IPS DF 6.9 (cell line): ENCODE results near the gene GDF15.
A peak's percentile ranks its signal among the peaks of the same experiment; 100 is the strongest.

Source experiments
- DNase-seq: peaks from one replicate; pipeline ENCODE4 v3.0.0-alpha.2; 2013; ENCODE audit warnings: low read depth, low spot score
- H3K27ac ChIP-seq: one replicate; pipeline ENCODE4 v1.5.1; 2013; ENCODE audit warnings: low read length, control low read depth
- H3K27me3 ChIP-seq: 2 replicates; pipeline ENCODE4 v1.6.1; 2013; ENCODE audit warnings: mild to moderate bottlenecking, low read length; ENCODE audit not compliant: control insufficient read depth, insufficient read depth
- H3K36me3 ChIP-seq: 2 replicates; pipeline ENCODE4 v1.6.1; 2013; ENCODE audit warnings: low read length; ENCODE audit not compliant: control insufficient read depth, insufficient read depth
- H3K4me1 ChIP-seq: 2 replicates; pipeline ENCODE4 v1.6.1; 2013; ENCODE audit warnings: low read length; ENCODE audit not compliant: control insufficient read depth, insufficient read depth
- H3K4me3 ChIP-seq: 2 replicates; pipeline ENCODE4 v1.5.1; 2013; ENCODE audit warnings: mild to moderate bottlenecking, low read length
- H3K9me3 ChIP-seq: 2 replicates; pipeline ENCODE4 v1.6.1; 2013; ENCODE audit warnings: low read length, inconsistent platforms; ENCODE audit not compliant: control insufficient read depth, insufficient read depth
- WGBS: extraction: QIAGEN DNeasy Blood & Tissue Kit; methylation state at CpG from one replicate; pipeline ENCODE4 v1.1.7; 2013; ENCODE audit warnings: mixed read lengths, missing lambda C conversion rate; ENCODE audit not compliant: insufficient read length, insufficient coverage; 5-methylcytosine and 5-hydroxymethylcytosine counted together

GDF15 gene

GRCh38 chr19:18418483-18419194 lies 32.7 kb downstream of the GDF15 start:
- peaks cover 2% of the 10 kb centered on the region; the same call in 1 of the 2 replicates for H3K27me3 ChIP-seq
- H3K4me3 ChIP-seq = peak overlapping the region; percentile 59; the same call in 1 of the 2 replicates
- peaks cover 10% of the 10 kb centered on the region for H3K4me1 ChIP-seq
- H3K9me3 ChIP-seq = no peaks in the 10 kb centered on the region
- no CpG with 5 or more reads among the region's 39 CpGs for WGBS
- H3K27ac ChIP-seq = no peak overlapping the region
- no peaks in the 10 kb centered on the region for H3K36me3 ChIP-seq
- no peak for DNase-seq

- peak within 1 kb of the TSS; percentile 59; the same call in 1 of the 2 replicates for H3K4me3 ChIP-seq
- no peaks in the 10 kb centered on the region for H3K9me3 ChIP-seq
- H3K4me1 ChIP-seq = peaks cover 10% of the 10 kb centered on the region
- peaks cover 2% of the 10 kb centered on the region; the same call in 1 of the 2 replicates for H3K27me3 ChIP-seq
- no peak for DNase-seq
- H3K27ac ChIP-seq = no peak within 1 kb of the TSS
- no CpG with 5 or more reads among the region's 80 CpGs for WGBS
- H3K36me3 ChIP-seq = no peaks in the 10 kb centered on the region
Measured at GRCh38 chr19:18419195-18419698, 33.3 kb downstream of the GDF15 start, which contains the start of gene SSBP4. TSS of gene SSBP4 (plus strand) at chr19:18419398. CDS start at chr19:18419649, 251 bp downstream.

DNA sequence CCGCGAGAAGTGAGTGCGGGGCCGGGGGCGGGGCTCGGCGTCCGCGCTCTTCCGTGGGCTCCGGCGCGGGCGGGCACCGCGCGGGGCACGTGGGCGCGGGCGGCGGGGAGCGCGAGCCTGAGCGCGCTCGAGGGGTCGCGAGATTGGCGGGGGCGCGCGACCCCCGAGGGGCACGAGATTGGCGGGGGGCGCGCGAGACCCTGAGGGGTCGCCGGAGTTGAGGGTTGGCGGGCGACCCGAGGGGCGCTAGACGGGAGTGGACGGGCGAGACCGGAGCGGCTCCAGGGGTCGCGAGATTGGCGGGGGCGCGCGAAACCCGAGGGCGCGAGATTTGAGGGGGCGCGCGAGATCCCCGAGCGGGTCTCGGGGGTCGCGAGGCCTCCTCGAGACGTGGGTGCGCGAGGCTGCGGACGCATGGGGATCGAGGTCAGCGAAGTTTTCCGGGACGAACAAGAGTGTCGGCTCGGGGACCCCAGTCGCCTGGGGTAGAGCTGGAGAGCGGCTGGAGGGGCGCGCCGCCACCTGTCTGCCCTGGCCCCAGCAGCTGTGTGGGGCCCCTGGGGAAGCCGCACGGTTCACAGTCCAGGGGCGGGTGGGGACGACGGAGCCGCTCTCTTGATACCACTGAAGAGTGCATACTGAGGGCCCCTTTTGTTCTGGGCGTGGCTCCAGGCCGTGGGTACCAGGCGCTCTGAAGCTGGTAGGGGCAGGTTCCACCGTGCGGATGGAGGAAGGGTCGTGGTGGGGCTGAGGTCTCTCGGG lies 33.9 kb downstream of the GDF15 start:
- Histone ChIP-seq H3K4me1 (peaks cover 12% of the 10 kb centered on the region), H3K4me3 (peak overlapping the region; percentile 59; the same call in 1 of the 2 replicates), H3K27ac (no peak overlapping the region), H3K36me3 (no peaks in the 10 kb centered on the region), H3K9me3 (no peaks in the 10 kb centered on the region), H3K27me3 (peaks cover 2% of the 10 kb centered on the region; the same call in 1 of the 2 replicates)
- no peak for DNase-seq
- no CpG with 5 or more reads among the region's 97 CpGs for WGBS

- Histone ChIP-seq H3K36me3 (no peaks in the 10 kb centered on the region), H3K4me1 (peaks cover 11% of the 10 kb centered on the region), H3K27me3 (peaks cover 2% of the 10 kb centered on the region; the same call in 1 of the 2 replicates), H3K27ac (no peak overlapping the region), H3K4me3 (no peak overlapping the region), H3K9me3 (no peaks in the 10 kb centered on the region)
- DNase-seq = no peak
- WGBS = no CpG with 5 or more reads among the region's 2 CpGs
Measured at GRCh38 chr19:18420930-18421329, 35.0 kb downstream of the GDF15 start.

GRCh38 chr19:18421371-18421959 lies 35.5 kb downstream of the GDF15 start:
- Histone ChIP-seq H3K27ac (no peak overlapping the region), H3K36me3 (no peaks in the 10 kb centered on the region), H3K27me3 (peaks cover 2% of the 10 kb centered on the region; the same call in 1 of the 2 replicates), H3K4me1 (peaks cover 11% of the 10 kb centered on the region), H3K9me3 (no peaks in the 10 kb centered on the region), H3K4me3 (no peak overlapping the region)
- no peak for DNase-seq
- no CpG with 5 or more reads among the region's 12 CpGs for WGBS

DNA sequence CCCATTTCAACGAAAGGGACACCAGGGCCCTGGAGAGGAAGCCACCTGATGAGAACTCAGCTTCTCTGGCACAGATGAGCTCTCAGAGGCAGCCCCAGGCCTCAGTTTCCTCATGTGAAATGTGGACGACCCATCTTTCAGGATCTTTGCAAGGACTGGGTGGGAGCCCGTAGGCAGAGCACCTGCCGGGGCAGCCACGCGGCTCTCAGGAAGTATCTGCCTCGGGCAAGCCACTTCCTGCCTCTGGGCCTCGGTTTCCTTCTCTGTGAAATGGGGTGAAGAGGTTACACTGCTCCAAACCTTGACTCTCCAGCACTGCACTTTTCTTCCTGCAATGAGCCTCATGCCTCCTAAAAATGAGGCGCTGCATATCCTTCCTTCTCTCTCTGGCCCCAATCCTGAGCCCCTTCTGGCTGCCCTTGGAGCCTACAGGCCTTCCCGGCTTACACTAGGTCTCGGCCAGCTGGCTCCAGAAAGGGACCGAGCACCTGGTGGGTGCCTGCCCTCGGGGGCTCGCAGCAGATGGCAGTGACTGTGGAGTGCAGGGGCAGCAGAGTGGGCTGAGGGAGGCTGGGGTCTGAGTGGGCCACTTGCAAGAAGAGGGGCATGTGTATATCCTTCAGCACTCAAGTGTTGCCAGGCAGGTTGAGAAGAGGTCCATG lies 36.7 kb downstream of the GDF15 start:
- WGBS = no CpG with 5 or more reads among the region's 14 CpGs
- H3K27ac ChIP-seq = no peak overlapping the region
- no peaks in the 10 kb centered on the region for H3K36me3 ChIP-seq
- no peaks in the 10 kb centered on the region for H3K9me3 ChIP-seq
- no peak for DNase-seq
- H3K4me3 ChIP-seq = no peak overlapping the region
- H3K27me3 ChIP-seq = peaks cover 2% of the 10 kb centered on the region; the same call in 1 of the 2 replicates
- peaks cover 11% of the 10 kb centered on the region for H3K4me1 ChIP-seq

GRCh38 chr19:18423258-18424020 lies 37.5 kb downstream of the GDF15 start:
- WGBS = no CpG with 5 or more reads among the region's 21 CpGs
- Histone ChIP-seq H3K4me3 (no peak overlapping the region), H3K4me1 (peaks cover 7% of the 10 kb centered on the region), H3K27me3 (peaks cover 2% of the 10 kb centered on the region; the same call in 1 of the 2 replicates), H3K27ac (no peak overlapping the region), H3K9me3 (no peaks in the 10 kb centered on the region), H3K36me3 (no peaks in the 10 kb centered on the region)
- no peak for DNase-seq

DNA sequence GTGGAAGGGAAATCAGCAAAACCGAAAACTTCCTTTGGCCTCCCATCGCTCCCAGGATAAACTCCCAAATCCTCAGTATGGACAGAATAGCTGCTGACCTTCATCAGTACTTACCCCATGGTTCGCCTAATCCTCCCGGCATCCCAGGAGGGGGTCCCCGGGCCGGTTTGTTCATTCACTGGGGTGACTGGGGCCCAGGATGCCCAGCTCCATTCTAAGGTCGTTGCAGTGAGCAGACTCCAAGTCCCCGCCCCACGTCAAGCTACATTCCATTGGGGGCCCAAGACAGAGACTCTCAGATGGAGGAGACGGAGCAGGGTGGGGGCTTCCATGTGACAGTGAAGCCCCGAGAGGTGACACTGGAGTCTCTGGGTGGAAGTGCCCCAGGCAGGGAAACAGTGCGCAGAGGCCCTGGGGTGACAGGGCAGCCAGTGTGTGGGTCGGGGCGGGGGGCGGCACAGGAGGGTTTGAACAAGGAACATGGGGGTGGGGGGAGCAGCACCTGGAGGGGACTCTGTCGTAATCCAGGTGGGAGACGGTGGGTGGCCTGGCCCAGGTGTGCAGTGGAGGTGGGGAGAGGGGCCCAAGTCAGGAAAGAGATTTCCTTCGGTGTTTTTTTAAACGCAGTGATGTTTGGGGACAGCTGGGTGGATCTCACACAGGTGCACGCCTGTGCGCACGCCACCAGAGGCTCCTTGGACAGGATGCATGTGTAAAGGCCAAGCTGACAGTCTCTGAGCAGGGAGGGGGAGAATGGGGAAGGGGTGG lies 38.3 kb downstream of the GDF15 start:
- H3K27ac ChIP-seq = no peak overlapping the region
- no peaks in the 10 kb centered on the region for H3K36me3 ChIP-seq
- no peaks in the 10 kb centered on the region for H3K27me3 ChIP-seq
- no peaks in the 10 kb centered on the region for H3K9me3 ChIP-seq
- no peak for DNase-seq
- H3K4me1 ChIP-seq = peaks cover 2% of the 10 kb centered on the region
- H3K4me3 ChIP-seq = no peak overlapping the region
- WGBS = no CpG with 5 or more reads among the region's 22 CpGs

DNA sequence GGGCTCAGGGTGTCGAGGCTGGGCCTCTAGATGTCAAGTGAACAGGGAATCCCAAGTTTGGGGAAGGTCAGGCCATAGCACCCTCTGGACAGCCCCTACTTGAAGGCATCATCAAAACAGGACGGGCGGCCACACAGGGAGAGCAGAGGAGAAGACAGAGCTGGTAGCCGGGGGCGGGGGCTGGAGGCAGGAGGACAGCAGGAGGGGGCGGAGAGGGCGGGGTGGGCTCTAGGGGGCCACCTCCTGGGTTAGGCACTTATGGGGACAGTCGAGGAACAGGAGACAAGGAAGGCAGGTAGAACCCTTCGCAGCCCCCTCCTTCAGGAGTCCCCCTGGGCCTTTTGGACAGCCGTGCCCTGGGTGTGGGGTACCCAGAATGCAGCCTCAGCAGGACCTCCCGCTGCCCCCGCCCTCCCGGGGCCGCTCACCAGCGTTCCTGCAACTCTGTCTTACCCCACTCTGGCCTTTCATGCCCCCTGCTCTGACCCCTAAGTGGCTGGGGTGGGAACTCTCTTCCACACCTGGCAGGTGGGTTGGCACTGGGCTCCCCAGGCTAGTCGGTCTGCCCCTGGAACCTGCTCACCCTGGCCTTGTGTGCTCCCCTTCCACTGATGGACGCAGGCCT lies 39.0 kb downstream of the GDF15 start:
- DNase-seq = no peak
- Histone ChIP-seq H3K4me3 (no peak overlapping the region), H3K27ac (no peak overlapping the region), H3K36me3 (no peaks in the 10 kb centered on the region), H3K9me3 (no peaks in the 10 kb centered on the region), H3K27me3 (no peaks in the 10 kb centered on the region), H3K4me1 (peaks cover 5% of the 10 kb centered on the region)
- no CpG with 5 or more reads among the region's 17 CpGs for WGBS
